ENCODE results near the gene STARD7. TPM values are rescaled to one million over a fixed set of nuclear protein-coding genes. Genes with fewer than 3 reads are reported as not detected.

The STARD7 gene
- total and polyA plus RNA-seq, 10 of the 15 experiments (the other 5 are each of a cell fraction or from before 2014, with no cell fraction given): 85.4 to 237 (median 153) TPM

DNA sequence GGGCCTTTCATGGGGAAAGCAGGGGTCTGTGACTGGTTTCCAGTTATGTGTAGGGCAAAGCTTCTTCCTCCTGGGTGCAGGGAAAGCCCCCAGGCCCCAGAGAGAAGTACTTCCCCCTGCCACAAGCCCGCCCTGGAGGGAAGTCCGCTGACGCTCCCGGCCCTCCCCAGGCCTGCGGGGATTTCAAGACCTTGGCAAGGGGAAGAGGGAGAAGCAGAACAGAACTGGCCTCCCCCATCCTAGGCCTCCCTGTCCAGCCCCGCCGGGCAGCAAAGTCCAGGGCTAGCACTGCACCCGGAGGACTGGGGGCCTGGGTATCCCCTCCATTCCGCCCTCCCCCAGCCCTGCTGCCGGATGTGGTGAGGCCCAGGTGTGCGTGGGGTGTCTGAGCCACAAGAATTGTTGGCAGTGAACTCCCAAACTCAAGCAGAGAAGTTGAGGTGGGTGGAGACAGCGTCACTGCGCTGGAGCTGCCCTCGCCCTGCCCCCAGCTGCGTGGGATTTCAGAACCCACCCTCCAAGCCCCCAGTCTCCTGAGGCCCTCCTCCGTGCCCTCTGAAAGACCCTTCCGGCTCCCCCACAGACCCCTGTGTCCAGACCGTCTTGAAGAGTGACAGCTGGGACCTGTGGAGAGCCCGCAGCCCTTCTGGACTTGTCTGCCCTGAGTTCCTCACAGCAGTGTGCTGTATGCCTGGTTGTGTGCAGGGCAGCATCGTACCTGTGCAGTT, 62.3 kb downstream of the STARD7 start (continued):
- TF ChIP-seq, protein P1, sequence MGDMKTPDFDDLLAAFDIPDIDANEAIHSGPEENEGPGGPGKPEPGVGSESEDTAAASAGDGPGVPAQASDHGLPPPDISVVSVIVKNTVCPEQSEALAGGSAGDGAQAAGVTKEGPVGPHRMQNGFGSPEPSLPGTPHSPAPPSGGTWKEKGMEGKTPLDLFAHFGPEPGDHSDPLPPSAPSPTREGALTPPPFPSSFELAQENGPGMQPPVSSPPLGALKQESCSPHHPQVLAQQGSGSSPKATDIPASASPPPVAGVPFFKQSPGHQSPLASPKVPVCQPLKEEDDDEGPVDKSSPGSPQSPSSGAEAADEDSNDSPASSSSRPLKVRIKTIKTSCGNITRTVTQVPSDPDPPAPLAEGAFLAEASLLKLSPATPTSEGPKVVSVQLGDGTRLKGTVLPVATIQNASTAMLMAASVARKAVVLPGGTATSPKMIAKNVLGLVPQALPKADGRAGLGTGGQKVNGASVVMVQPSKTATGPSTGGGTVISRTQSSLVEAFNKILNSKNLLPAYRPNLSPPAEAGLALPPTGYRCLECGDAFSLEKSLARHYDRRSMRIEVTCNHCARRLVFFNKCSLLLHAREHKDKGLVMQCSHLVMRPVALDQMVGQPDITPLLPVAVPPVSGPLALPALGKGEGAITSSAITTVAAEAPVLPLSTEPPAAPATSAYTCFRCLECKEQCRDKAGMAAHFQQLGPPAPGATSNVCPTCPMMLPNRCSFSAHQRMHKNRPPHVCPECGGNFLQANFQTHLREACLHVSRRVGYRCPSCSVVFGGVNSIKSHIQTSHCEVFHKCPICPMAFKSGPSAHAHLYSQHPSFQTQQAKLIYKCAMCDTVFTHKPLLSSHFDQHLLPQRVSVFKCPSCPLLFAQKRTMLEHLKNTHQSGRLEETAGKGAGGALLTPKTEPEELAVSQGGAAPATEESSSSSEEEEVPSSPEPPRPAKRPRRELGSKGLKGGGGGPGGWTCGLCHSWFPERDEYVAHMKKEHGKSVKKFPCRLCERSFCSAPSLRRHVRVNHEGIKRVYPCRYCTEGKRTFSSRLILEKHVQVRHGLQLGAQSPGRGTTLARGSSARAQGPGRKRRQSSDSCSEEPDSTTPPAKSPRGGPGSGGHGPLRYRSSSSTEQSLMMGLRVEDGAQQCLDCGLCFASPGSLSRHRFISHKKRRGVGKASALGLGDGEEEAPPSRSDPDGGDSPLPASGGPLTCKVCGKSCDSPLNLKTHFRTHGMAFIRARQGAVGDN (IDR thresholded peaks at IDR 0.05): peak; percentile 90
- TF ChIP-seq SIX5 (IDR thresholded peaks at IDR 0.05; ENCODE audit: low read depth, low read length, severe bottlenecking): no peak
- no peak; the same call in 1 of the 2 replicates for TF ChIP-seq SMAD5 (IDR thresholded peaks at IDR 0.05; ENCODE audit: low read depth)
- TF ChIP-seq TBL1XR1 (IDR thresholded peaks at IDR 0.05; ENCODE audit: low read depth, low read length): peak; percentile 92

DNA sequence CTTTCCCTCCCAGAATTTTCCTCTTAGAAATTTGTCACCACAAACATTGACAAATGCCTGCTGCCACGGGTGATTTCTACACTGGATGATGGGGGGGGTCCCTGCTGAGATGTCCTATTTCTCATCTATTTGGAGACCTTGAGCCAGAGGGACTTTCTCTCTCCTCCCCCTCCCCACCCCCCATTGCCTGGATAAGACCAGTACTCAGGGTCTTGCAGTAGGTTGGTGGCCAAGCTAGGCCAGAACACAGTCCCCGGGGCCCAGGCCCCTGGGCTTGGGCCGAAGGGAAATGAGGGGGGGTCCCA, 62.8 kb downstream of the STARD7 start:
- ATAC-seq (0 out of 3 replicates have a peak, but pooled peaks have one; percentile 0), FAIRE-seq (no peak), DNase-seq (ENCODE audit: low read depth, low spot score) (no peak)
- H3K4me1 ChIP-seq (ENCODE audit: control insufficient read depth, insufficient read depth, low read length): peaks cover 45% of the 10 kb centered on the region
- peak overlapping the region; percentile 92 for H3K4me3 ChIP-seq
- peaks cover 29% of the 10 kb centered on the region for H3K79me2 ChIP-seq (ENCODE audit: control insufficient read depth, insufficient read depth, low read length)
- no peaks in the 10 kb centered on the region for H4K20me1 ChIP-seq (ENCODE audit: control insufficient read depth, insufficient read depth)
- peak overlapping the region; percentile 95 for H3K4me2 ChIP-seq (ENCODE audit: control insufficient read depth, insufficient read depth)
- ChIA-PET POLR2A (interaction anchor here (0.6 to 9.5 kb wide), 5 partner anchors 13 to 58 kb away, joined by 3 to 161 read pairs (median 15); no protein-coding TSS in a partner anchor), SMC1A (ENCODE audit: uncharacterized antibody, unreplicated experiment) (interaction anchor here (3.9 to 14.4 kb wide), 3 partner anchors 12 to 27 kb away, joined by 52 to 338 read pairs (median 139); no protein-coding TSS in a partner anchor), RAD21 (ENCODE audit: unreplicated experiment) (interaction anchor here (2.1 to 18.1 kb wide), 4 partner anchors 12 to 88 kb away, joined by 9 to 463 read pairs (median 116); no protein-coding TSS in a partner anchor), CTCF (interaction anchor here (5.0 to 14.4 kb wide), 3 partner anchors 12 to 26 kb away, joined by 42 to 535 read pairs (median 68); no protein-coding TSS in a partner anchor)
- peak overlapping the region; percentile 89 for H3K9ac ChIP-seq (ENCODE audit: control insufficient read depth, insufficient read depth, low read length)
- in situ Hi-C loops (cut with MboI) (no loop called here), intact Hi-C loops (cut with micrococcal nuclease; ENCODE audit: unreplicated experiment) (loop anchor here (1.0 to 5.0 kb wide), 5 partner anchors 12 to 382 kb away; partner anchors contain the start of genes NCAPH and STARD7)
- 0% methylated on average over 3 of the region's 3 CpGs for WGBS (ENCODE audit: insufficient coverage, insufficient replicate concordance, low lambda C conversion rate, missing lambda C conversion rate)
- H2AFZ ChIP-seq (ENCODE audit: control insufficient read depth, low read depth, low read length): no peak overlapping the region
- H3K27me3 ChIP-seq (replicated peaks in 1 of 2; ENCODE audit: control insufficient read depth in 2 of 2, insufficient read depth in 2 of 2, low read length in 1 of 2): no peaks in the 10 kb centered on the region
- H3K27ac ChIP-seq (ENCODE audit: control insufficient read depth, insufficient read depth): peak overlapping the region; percentile 89
- H3K9me3 ChIP-seq (replicated peaks; ENCODE audit: control insufficient read depth, insufficient read depth, low read length): no peaks in the 10 kb centered on the region
- H3K36me3 ChIP-seq (ENCODE audit: control insufficient read depth in 2 of 2, insufficient read depth in 2 of 2, low read length in 1 of 2): peaks cover 7% of the 10 kb centered on the region in 2 experiments; a peak in 2 of 4 replicates
- TSS peak; percentile 88 for BruUV-seq (replicated peaks)
- TF ChIP-seq ASH2L (IDR thresholded peaks at IDR 0.05; ENCODE audit: borderline replicate concordance, low read depth): no peak
- no peak for TF ChIP-seq EGR1 (IDR thresholded peaks at IDR 0.05; ENCODE audit: borderline replicate concordance in 1 of 2, low read depth in 2 of 2, low read length in 2 of 2)
- TF ChIP-seq E2F8 (IDR thresholded peaks at IDR 0.05; ENCODE audit: low read depth, partially characterized antibody): no peak
- TF ChIP-seq SMC3 (IDR thresholded peaks at IDR 0.05; ENCODE audit: borderline replicate concordance, low read length): no peak

All from GM12878 (cell line).